Breast epithelium (tissue), 4 donors: Measurements from ENCODE around the gene SORBS1. TPM values are rescaled to one million over a fixed set of nuclear protein-coding genes. Genes with fewer than 3 reads are reported as not detected.
"Not testable (repeated sequence)": the region's sequence is repeated elsewhere in the genome, so short reads cannot be mapped to it uniquely, and the experiment has no call there.

ENCODE experiments used
- DNase-seq, 2 donors: peaks; one replicate each; pipeline ENCODE4 v3.0.0-alpha.2; 2019; ENCODE audit warnings: low spot score in 2 of 2
- H3K27ac ChIP-seq, 2 donors: fragments of 200-600 bp; sonication (generic) in 1 of 2; one replicate each; pipeline ENCODE4 v1.5.1; 2016 to 2019; ENCODE audit warnings: mild to moderate bottlenecking in 1 of 2
- H3K27me3 ChIP-seq, 2 donors: fragments of 200-600 bp; sonication (generic) in 1 of 2; one replicate each; pipeline versions ENCODE4 v1.5.1 to v1.6.0; 2017 to 2019; ENCODE audit warnings: control low read depth in 1 of 2, mild to moderate bottlenecking in 1 of 2
- H3K36me3 ChIP-seq: fragments of 200-600 bp; one replicate; pipeline ENCODE4 v1.5.1; 2019
- H3K4me1 ChIP-seq, 2 donors: fragments of 200-600 bp; sonication (generic); one replicate each; pipeline ENCODE4 v1.5.1; 2016 to 2019; ENCODE audit warnings: control low read depth in 1 of 2
- H3K4me3 ChIP-seq, 3 donors: fragments of 200-600 bp; sonication (generic); 1 replicate in 2 of 3; 2 replicates in 1 of 3; pipeline ENCODE4 v1.5.1; 2016 to 2019; ENCODE audit warnings: mild to moderate bottlenecking in 3 of 3, moderate library complexity in 2 of 3
- H3K9me3 ChIP-seq, 2 donors: fragments of 200-600 bp; sonication (generic) in 1 of 2; one replicate each; pipeline ENCODE4 v1.5.1; 2016 to 2019; ENCODE audit warnings: control low read depth in 1 of 2
- POLR2A ChIP-seq: fragments of 450-650 bp; IDR thresholded peaks from one replicate; pipeline ENCODE4 v1.6.1; 2016; ENCODE audit warnings: antibody characterized with exemption, mild to moderate bottlenecking, moderate library complexity
- POLR2AphosphoS5 ChIP-seq, 3 donors: sonication (generic); formaldehyde crosslinking; IDR thresholded peaks; one replicate each; pipeline ENCODE4 v1.6.1; 2017; ENCODE audit warnings: antibody characterized with exemption in 3 of 3
- intact Hi-C: fragments of 100-400 bp; cut with DNase I; formaldehyde crosslinking; loops from one replicate; pipeline ENCODE4 v1.15.1; 2023; ENCODE audit warnings: low total_unique reads
- total RNA-seq, 3 donors: library from RNA; depleted of rRNA; stranded (reverse); fragments of >200 nt; gene quantifications; one replicate each; pipeline ENCODE4 v1.1.0, GENCODE V29; 2016
- TF ChIP-seq, protein P1 (sequence below), 3 donors: fragments of 450-650 bp; IDR thresholded peaks; one replicate each; pipeline ENCODE4 v1.5.1; 2016 to 2017; ENCODE audit warnings: antibody characterized with exemption in 3 of 3, mild to moderate bottlenecking in 3 of 3, moderate library complexity in 3 of 3

Gene SORBS1
- total RNA-seq, 3 donors from 2014 or later = 156 to 455 (median 200) TPM

DNA sequence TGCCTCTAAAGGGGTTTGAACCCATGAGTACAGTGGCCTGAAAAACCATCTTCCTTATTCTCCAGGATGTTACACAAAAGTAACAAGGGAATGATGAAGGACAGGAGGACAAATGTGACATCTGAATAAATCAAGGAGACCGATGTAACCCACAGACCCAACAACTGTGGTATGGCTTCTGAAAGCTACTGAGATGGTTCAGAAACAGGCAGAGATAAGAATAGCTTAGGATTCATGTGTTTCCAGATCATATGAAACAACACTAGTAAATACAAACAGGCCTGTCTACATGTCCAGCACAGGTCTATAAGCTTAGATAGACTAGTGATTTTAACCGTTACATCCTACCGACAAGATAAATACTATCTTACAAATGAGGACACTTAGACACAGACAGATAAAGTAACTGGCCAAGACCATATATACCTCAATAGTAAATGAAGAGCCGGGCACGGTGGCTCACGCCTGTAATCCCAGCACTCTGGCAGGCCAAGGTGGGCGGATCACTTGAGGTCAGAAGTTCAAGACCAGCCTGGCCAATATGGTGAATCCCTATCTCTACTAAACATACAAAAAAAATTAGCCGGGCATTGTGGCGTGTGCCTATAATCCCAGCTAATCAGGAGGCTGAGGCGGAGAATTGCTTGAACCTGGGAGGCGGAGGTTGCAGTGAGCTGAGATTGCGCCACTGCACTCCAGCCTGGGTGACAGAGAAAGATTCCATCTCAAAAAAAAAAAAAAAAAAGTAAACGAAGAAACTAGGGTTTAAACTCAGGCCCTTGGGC is 88.7 kb downstream of the SORBS1 start:
- Histone ChIP-seq H3K27me3 (no peaks in the 10 kb centered on the region), H3K4me3 (no peak overlapping the region), H3K27ac (peak overlapping the region; percentile 73 to 91), H3K9me3 (no peaks in the 10 kb centered on the region), H3K36me3 (no peaks in the 10 kb centered on the region), H3K4me1 (peaks cover 0 to 18% of the 10 kb centered on the region in 2 donors)
- intact Hi-C loops = no loop called here
- TF ChIP-seq POLR2AphosphoS5 (IDR thresholded peaks at IDR 0.05) = no peak
- TF ChIP-seq, protein P1, sequence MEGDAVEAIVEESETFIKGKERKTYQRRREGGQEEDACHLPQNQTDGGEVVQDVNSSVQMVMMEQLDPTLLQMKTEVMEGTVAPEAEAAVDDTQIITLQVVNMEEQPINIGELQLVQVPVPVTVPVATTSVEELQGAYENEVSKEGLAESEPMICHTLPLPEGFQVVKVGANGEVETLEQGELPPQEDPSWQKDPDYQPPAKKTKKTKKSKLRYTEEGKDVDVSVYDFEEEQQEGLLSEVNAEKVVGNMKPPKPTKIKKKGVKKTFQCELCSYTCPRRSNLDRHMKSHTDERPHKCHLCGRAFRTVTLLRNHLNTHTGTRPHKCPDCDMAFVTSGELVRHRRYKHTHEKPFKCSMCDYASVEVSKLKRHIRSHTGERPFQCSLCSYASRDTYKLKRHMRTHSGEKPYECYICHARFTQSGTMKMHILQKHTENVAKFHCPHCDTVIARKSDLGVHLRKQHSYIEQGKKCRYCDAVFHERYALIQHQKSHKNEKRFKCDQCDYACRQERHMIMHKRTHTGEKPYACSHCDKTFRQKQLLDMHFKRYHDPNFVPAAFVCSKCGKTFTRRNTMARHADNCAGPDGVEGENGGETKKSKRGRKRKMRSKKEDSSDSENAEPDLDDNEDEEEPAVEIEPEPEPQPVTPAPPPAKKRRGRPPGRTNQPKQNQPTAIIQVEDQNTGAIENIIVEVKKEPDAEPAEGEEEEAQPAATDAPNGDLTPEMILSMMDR (IDR thresholded peaks at IDR 0.05) = no peak
- TF ChIP-seq POLR2A = no peak
- no peak for DNase-seq

GRCh38 chr10:95469676-95470075 is 91.5 kb downstream of the SORBS1 start:
- no peak for TF ChIP-seq POLR2A
- TF ChIP-seq, protein P1 (IDR thresholded peaks at IDR 0.05) = no peak
- no peak for TF ChIP-seq POLR2AphosphoS5 (IDR thresholded peaks at IDR 0.05)
- Histone ChIP-seq H3K27me3 (no peaks in the 10 kb centered on the region), H3K27ac (peak overlapping the region; percentile 50 to 71), H3K9me3 (no peaks in the 10 kb centered on the region), H3K4me1 (peaks cover 0 to 8% of the 10 kb centered on the region in 2 donors), H3K36me3 (no peaks in the 10 kb centered on the region), H3K4me3 (no peak overlapping the region)
- no peak for DNase-seq
- intact Hi-C loops = no loop called here

DNA sequence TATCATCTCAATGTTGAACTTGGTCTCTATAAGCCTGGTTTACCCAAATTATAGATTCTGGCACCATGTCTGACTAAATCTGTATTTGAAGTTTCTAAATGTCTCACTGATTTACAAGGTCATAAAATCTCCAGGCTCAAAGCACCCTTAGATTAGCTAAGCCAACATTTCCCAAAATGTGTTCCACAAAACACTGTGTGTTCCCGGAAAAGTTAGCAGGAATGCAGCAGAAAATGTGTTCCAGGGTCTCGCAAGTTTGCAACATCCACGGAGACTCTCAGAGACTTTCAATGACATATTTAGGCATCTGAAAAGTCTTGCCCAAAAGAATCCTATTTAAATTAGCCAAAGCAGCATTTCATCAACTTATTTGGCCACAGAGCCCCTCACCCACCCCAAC is 91.9 kb downstream of the SORBS1 start:
- TF ChIP-seq, protein P1 (IDR thresholded peaks at IDR 0.05) = no peak
- TF ChIP-seq POLR2AphosphoS5 (IDR thresholded peaks at IDR 0.05) (peak in 1 of 3 donors; percentile 56), POLR2A (no peak)
- Histone ChIP-seq H3K4me3 (no peak overlapping the region), H3K27me3 (no peaks in the 10 kb centered on the region), H3K36me3 (no peaks in the 10 kb centered on the region), H3K9me3 (no peaks in the 10 kb centered on the region), H3K27ac (peak overlapping the region; percentile 50 to 71), H3K4me1 (peaks cover 0 to 5% of the 10 kb centered on the region in 2 donors)
- DNase-seq = no peak
- intact Hi-C loops = no loop called here

- intact Hi-C loops, H3K36me3 ChIP-seq, H3K4me1 ChIP-seq, H3K4me3 ChIP-seq, H3K27me3 ChIP-seq, H3K9me3 ChIP-seq, DNase-seq: not testable (repeated sequence)
- peak overlapping the region; percentile 34 to 71 for H3K27ac ChIP-seq
Observed at GRCh38 chr10:95467642-95468041, 93.5 kb downstream of the SORBS1 start.

DNA sequence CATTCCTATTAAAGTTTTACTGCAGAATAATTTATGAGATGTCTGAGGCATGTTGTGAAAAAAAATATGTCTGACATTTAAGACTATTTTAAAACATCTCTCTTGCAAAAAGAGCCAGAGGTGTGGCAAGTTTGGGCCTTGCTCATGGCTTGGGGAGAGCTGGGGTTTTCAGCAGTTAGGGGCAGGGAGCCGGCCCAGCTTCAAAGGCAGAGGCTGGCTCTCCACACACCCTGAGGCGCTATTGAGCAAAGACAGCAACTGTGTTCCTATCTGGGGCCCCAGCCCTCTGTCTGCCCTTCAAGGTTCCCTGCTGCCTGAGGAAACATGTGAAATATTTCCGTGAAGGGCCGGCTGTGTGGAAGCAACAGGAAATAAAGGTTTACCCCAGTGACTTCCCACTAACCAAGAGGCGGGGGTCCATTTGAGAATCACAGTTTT is 94.0 kb downstream of the SORBS1 start:
- peak in 1 of 3 donors; percentile 58 for TF ChIP-seq POLR2AphosphoS5 (IDR thresholded peaks at IDR 0.05)
- TF ChIP-seq POLR2A = no peak
- Histone ChIP-seq H3K4me3 (no peak overlapping the region), H3K36me3 (no peaks in the 10 kb centered on the region), H3K9me3 (no peaks in the 10 kb centered on the region), H3K4me1 (no peaks in the 10 kb centered on the region), H3K27ac (peak overlapping the region; percentile 34 to 71), H3K27me3 (no peaks in the 10 kb centered on the region)
- DNase-seq = peak in 1 of 2 donors; percentile 81
- intact Hi-C loops = no loop called here

GRCh38 chr10:95466436-95466835 is 94.7 kb downstream of the SORBS1 start:
- Histone ChIP-seq H3K27me3 (no peaks in the 10 kb centered on the region), H3K4me1 (no peaks in the 10 kb centered on the region), H3K27ac (peak overlapping the region in 1 of 2 donors; percentile 34), H3K36me3 (no peaks in the 10 kb centered on the region), H3K4me3 (no peak overlapping the region), H3K9me3 (no peaks in the 10 kb centered on the region)
- intact Hi-C loops = no loop called here
- no peak for DNase-seq
- TF ChIP-seq POLR2AphosphoS5 (IDR thresholded peaks at IDR 0.05) (no peak), POLR2A (no peak)
- TF ChIP-seq, protein P1 (IDR thresholded peaks at IDR 0.05) = no peak
